MCF 10A (cell line): ENCODE measurements around the gene SPOCK3. TPM values are rescaled to one million over a fixed set of nuclear protein-coding genes. Genes with fewer than 3 reads are reported as not detected.

Experiments used
- BruUV-seq: library from RNA; stranded (reverse); fragments of 400-500 nt; replicated peaks from 2 replicates; lab custom pipeline; 2021; lab: Mats Ljungman, UMichigan
- CTCF ChIA-PET: fragments of 300-600 bp; sonication (Branson Sonifier 250); formaldehyde crosslinking; extraction: SDS; loops from one replicate; lab custom pipeline; 2021; ENCODE audit warnings: antibody characterized with exemption, inconsistent platforms; lab: Yijun Ruan, JAX
- POLR2A ChIA-PET: fragments of 300-600, 350-650 bp; sonication (Branson Sonifier 250); formaldehyde crosslinking; extraction: SDS; loops from one replicate; lab custom pipeline; 2020; ENCODE audit warnings: antibody characterized with exemption, inconsistent platforms; lab: Yijun Ruan, JAX
- DNase-seq: peaks from one replicate; pipeline ENCODE4 v3.0.0-alpha.2; 2018; ENCODE audit not compliant: unreplicated experiment
- H3K27ac Mint-ChIP-seq: one replicate; pipeline ENCODE4 v1.8.0; 2022; ENCODE audit warnings: mild to moderate bottlenecking, low read depth, mixed read lengths; ENCODE audit not compliant: unreplicated experiment
- H3K27me3 Mint-ChIP-seq: one replicate; pipeline ENCODE4 v1.8.0; 2022; ENCODE audit warnings: mixed read lengths; ENCODE audit not compliant: insufficient read depth, unreplicated experiment
- H3K36me3 Mint-ChIP-seq: one replicate; pipeline ENCODE4 v1.8.0; 2022; ENCODE audit warnings: mild to moderate bottlenecking, moderate library complexity, mixed read lengths; ENCODE audit not compliant: insufficient read depth, unreplicated experiment
- H3K4me1 Mint-ChIP-seq: one replicate; pipeline ENCODE4 v1.8.0; 2022; ENCODE audit warnings: mixed read lengths; ENCODE audit not compliant: insufficient read depth, unreplicated experiment
- H3K4me3 Mint-ChIP-seq: one replicate; pipeline ENCODE4 v1.8.0; 2022; ENCODE audit warnings: mild to moderate bottlenecking, moderate library complexity, mixed read lengths; ENCODE audit not compliant: unreplicated experiment
- H3K9me3 Mint-ChIP-seq: one replicate; pipeline ENCODE4 v1.8.0; 2022; ENCODE audit warnings: mixed read lengths; ENCODE audit not compliant: unreplicated experiment
- intact Hi-C: fragments of 100-400 bp; cut with micrococcal nuclease; formaldehyde crosslinking; loops from 2 replicates; pipeline ENCODE4 v1.14.1; 2022
- total RNA-seq: library from RNA; stranded (reverse); gene quantifications from 2 replicates; pipeline ENCODE4 v1.2.3, GENCODE V29; 2022
- TF ChIP-seq, protein P1 (sequence below): fragments of 200-600 bp; IDR thresholded peaks from one replicate; pipeline ENCODE4 v1.8.0; 2022; ENCODE audit warnings: antibody characterized with exemption, mild to moderate bottlenecking; ENCODE audit not compliant: unreplicated experiment

Gene SPOCK3
- total RNA-seq, 1 experiment from 2014 or later: not detected

GRCh38 chr4:167129146-167129545 is 105.1 kb downstream of the SPOCK3 start:
- Mint-ChIP-seq H3K36me3 (no peaks in the 10 kb centered on the region), H3K27ac (no peak overlapping the region), H3K9me3 (no peaks in the 10 kb centered on the region), H3K4me1 (no peaks in the 10 kb centered on the region), H3K27me3 (no peaks in the 10 kb centered on the region), H3K4me3 (no peak overlapping the region)
- BruUV-seq: no TSS peak
- intact Hi-C loops: no loop called here
- TF ChIP-seq, protein P1, sequence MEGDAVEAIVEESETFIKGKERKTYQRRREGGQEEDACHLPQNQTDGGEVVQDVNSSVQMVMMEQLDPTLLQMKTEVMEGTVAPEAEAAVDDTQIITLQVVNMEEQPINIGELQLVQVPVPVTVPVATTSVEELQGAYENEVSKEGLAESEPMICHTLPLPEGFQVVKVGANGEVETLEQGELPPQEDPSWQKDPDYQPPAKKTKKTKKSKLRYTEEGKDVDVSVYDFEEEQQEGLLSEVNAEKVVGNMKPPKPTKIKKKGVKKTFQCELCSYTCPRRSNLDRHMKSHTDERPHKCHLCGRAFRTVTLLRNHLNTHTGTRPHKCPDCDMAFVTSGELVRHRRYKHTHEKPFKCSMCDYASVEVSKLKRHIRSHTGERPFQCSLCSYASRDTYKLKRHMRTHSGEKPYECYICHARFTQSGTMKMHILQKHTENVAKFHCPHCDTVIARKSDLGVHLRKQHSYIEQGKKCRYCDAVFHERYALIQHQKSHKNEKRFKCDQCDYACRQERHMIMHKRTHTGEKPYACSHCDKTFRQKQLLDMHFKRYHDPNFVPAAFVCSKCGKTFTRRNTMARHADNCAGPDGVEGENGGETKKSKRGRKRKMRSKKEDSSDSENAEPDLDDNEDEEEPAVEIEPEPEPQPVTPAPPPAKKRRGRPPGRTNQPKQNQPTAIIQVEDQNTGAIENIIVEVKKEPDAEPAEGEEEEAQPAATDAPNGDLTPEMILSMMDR: no peak
- CTCF ChIA-PET: no interaction called here
- POLR2A ChIA-PET: no interaction called here
- no peak for DNase-seq

DNA sequence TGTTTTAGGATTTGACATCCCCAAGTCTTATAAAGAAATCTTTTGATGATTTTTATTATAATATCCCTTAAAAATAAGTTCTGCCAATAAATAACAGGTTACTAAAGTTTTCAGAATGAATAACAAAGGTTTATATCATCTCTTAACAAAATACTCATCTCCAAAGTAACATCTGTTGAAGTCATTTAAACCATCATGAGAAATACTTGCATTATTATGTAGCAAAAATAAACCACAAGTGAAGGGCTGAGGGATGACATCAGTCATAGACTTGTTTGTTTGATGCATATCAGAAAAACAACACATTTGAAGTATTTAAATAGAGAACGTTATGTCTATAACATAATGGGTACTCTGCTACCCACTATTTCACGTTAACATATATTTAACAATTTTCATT is 114.9 kb downstream of the SPOCK3 start:
- ChIA-PET POLR2A (no interaction called here), CTCF (no interaction called here)
- no TSS peak for BruUV-seq
- Mint-ChIP-seq H3K27me3 (no peaks in the 10 kb centered on the region), H3K4me3 (no peak overlapping the region), H3K36me3 (no peaks in the 10 kb centered on the region), H3K9me3 (no peaks in the 10 kb centered on the region), H3K4me1 (peaks cover 11% of the 10 kb centered on the region), H3K27ac (no peak overlapping the region)
- no peak for DNase-seq
- intact Hi-C loops: no loop called here
- TF ChIP-seq, protein P1: no peak

GRCh38 chr4:167117273-167117672 is 117.0 kb downstream of the SPOCK3 start:
- H3K9me3 Mint-ChIP-seq: no peaks in the 10 kb centered on the region
- H3K27ac Mint-ChIP-seq: no peak overlapping the region
- intact Hi-C loops: no loop called here
- no peaks in the 10 kb centered on the region for H3K36me3 Mint-ChIP-seq
- no peak overlapping the region for H3K4me3 Mint-ChIP-seq
- no peaks in the 10 kb centered on the region for H3K27me3 Mint-ChIP-seq
- DNase-seq: peak; percentile 34
- CTCF ChIA-PET: no interaction called here
- H3K4me1 Mint-ChIP-seq: peaks cover 19% of the 10 kb centered on the region
- no TSS peak for BruUV-seq
- POLR2A ChIA-PET: interaction anchor here (0.9 kb wide), 1 partner anchor 157 kb away, joined by 3 read pairs; no protein-coding TSS in a partner anchor
- TF ChIP-seq, protein P1: no peak

DNA sequence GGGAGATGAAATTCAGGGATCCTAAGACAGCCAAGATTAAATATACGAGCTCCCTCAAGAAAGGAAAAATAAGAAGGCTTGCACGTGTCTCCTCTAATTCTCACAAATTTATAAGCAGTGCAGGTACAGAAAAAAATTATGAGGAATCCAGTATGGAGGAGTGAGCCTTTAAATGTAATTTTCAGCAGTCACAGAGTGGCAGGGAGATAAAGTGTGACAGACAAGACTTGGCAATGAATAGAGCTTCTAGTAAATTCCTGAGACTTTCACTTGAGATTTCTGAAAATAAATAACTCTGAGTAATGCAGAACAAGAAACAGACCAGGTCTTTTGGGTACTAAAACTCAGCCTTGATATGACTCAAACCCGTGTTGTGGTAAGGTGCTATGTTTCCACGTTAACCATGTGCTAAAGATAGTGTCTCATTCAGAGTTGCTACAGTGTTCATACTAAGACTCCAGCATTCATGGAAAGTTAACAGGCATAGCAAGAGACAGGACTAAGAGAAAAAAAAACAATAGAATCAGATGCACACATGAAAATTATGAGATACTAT is 119.8 kb downstream of the SPOCK3 start:
- intact Hi-C loops: loop anchor here (5.0 kb wide), 1 partner anchor 82 kb away; no protein-coding TSS in a partner anchor
- peak; percentile 8 for DNase-seq
- no peaks in the 10 kb centered on the region for H3K27me3 Mint-ChIP-seq
- TF ChIP-seq, protein P1: no peak
- POLR2A ChIA-PET: interaction anchor here (0.5 kb wide), 1 partner anchor 1542 kb away, joined by 3 read pairs; no protein-coding TSS in a partner anchor
- H3K36me3 Mint-ChIP-seq: no peaks in the 10 kb centered on the region
- H3K4me3 Mint-ChIP-seq: no peak overlapping the region
- CTCF ChIA-PET: interaction anchor here (1.4 kb wide), 1 partner anchor 508 kb away, joined by 3 read pairs; no protein-coding TSS in a partner anchor
- peaks cover 19% of the 10 kb centered on the region for H3K4me1 Mint-ChIP-seq
- no TSS peak for BruUV-seq
- no peaks in the 10 kb centered on the region for H3K9me3 Mint-ChIP-seq
- no peak overlapping the region for H3K27ac Mint-ChIP-seq
